Liver (tissue), 3 donors: ENCODE data around the gene MKRN3.
"Not testable (repeated sequence)": the region's sequence is repeated elsewhere in the genome, so short reads cannot be mapped to it uniquely, and the experiment has no call there.

Experiments used
- ATF3 ChIP-seq: IDR thresholded peaks from 2 replicates; pipeline ENCODE4 v1.6.1; 2016; ENCODE audit warnings: antibody characterized with exemption
- CTCF ChIP-seq: fragments of 150-350 bp; IDR thresholded peaks from 2 replicates; pipeline ENCODE4 v1.5.1; 2017; ENCODE audit warnings: improper control_type of control experiment, low read depth, low read length; ENCODE audit not compliant: missing input control
- EGR1 ChIP-seq, 2 donors: IDR thresholded peaks; 2 replicates each; pipeline ENCODE4 v1.6.1; 2016 to 2018; ENCODE audit warnings: antibody characterized with exemption in 2 of 2, low read depth in 2 of 2
- FOXA1 ChIP-seq: IDR thresholded peaks from 2 replicates; pipeline ENCODE4 v1.6.1; 2016; ENCODE audit warnings: antibody characterized with exemption
- GABPA ChIP-seq, 2 donors: IDR thresholded peaks in 1 of 2; conservative IDR thresholded peaks in 1 of 2; 2 replicates each; pipeline ENCODE4 v1.6.1; 2016; ENCODE audit warnings: antibody characterized with exemption in 2 of 2, mild to moderate bottlenecking in 1 of 2, moderate library complexity in 1 of 2
- HNF4G ChIP-seq: IDR thresholded peaks from 2 replicates; pipeline ENCODE4 v1.6.1; 2016; ENCODE audit warnings: antibody characterized with exemption
- JUND ChIP-seq, 2 donors: IDR thresholded peaks; 2 replicates each; pipeline ENCODE4 v1.6.1; 2016; ENCODE audit warnings: antibody characterized with exemption in 2 of 2
- MAX ChIP-seq: IDR thresholded peaks from 2 replicates; pipeline ENCODE4 v1.6.1; 2016; ENCODE audit warnings: antibody characterized with exemption
- NR2F2 ChIP-seq: IDR thresholded peaks from 2 replicates; pipeline ENCODE4 v1.6.1; 2016; ENCODE audit warnings: antibody characterized with exemption
- RAD21 ChIP-seq, 2 donors: IDR thresholded peaks; 2 replicates each; pipeline ENCODE4 v1.6.1; 2016; ENCODE audit warnings: antibody characterized with exemption in 2 of 2, mild to moderate bottlenecking in 2 of 2
- REST ChIP-seq: IDR thresholded peaks from 2 replicates; pipeline ENCODE4 v1.6.1; 2016; ENCODE audit warnings: antibody characterized with exemption, mild to moderate bottlenecking
- RXRA ChIP-seq, 2 donors: IDR thresholded peaks; 2 replicates each; pipeline ENCODE4 v1.6.1; 2017 to 2018; ENCODE audit warnings: antibody characterized with exemption in 2 of 2, mild to moderate bottlenecking in 1 of 2
- SP1 ChIP-seq: IDR thresholded peaks from 2 replicates; pipeline ENCODE4 v1.6.1; 2018; ENCODE audit warnings: antibody characterized with exemption, mild to moderate bottlenecking
- YY1 ChIP-seq: IDR thresholded peaks from 2 replicates; pipeline ENCODE4 v1.6.1; 2016; ENCODE audit warnings: antibody characterized with exemption, mild to moderate bottlenecking
- donor health status: healthy.
- donor health status: healthy.

DNA sequence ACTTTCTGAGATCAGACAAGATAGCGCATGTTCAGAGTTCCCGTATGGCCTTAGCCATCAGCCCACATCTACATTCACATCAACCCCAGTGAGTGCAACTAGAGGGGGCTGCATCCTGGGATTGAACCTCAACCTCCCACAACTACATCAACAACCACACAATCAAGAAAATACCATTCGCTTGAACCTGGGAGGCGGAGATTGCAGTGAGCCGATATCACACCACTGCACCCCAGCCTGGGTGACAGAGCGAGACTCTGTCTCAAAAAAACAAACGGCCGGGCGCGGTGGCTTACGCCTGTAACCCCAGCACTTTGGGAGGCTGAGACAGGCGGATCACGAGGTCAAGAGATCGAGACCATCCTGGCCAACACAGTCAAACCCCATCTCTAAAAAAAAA lies 31.8 kb downstream of the MKRN3 start:
- not testable (repeated sequence) for TF ChIP-seq CTCF; RAD21 (IDR thresholded peaks at IDR 0.05); REST; SP1; GABPA (IDR thresholded peaks at IDR 0.05 in 1 of 2, conservative IDR thresholded peaks at IDR 0.05 in 1 of 2); NR2F2; JUND (IDR thresholded peaks at IDR 0.05); YY1; RXRA (IDR thresholded peaks at IDR 0.05); EGR1 (IDR thresholded peaks at IDR 0.05; ENCODE audit: low read depth in 2 of 2); ATF3; FOXA1; MAX; HNF4G
